Fibroblast of lung (primary cell): ENCODE measurements around the gene RCN1. TPM values are rescaled to one million over a fixed set of nuclear protein-coding genes. Genes with fewer than 3 reads are reported as not detected.
"Not testable (repeated sequence)": the region's sequence is repeated elsewhere in the genome, so short reads cannot be mapped to it uniquely, and the experiment has no call there.

Experiments used
- DNase-seq, 2 donors: peaks; one replicate each; pipeline versions ENCODE4 v3.0.0 to v3.0.0-alpha.2; 2010; ENCODE audit warnings: low read depth in 2 of 2
- H2AFZ ChIP-seq: 2 replicates; pipeline ENCODE4 v1.5.1; 2012; ENCODE audit warnings: low read length, control low read depth, inconsistent platforms
- H3K27ac ChIP-seq: 2 replicates; pipeline ENCODE4 v1.5.1; 2011; ENCODE audit warnings: low read length, control low read depth; ENCODE audit not compliant: insufficient read depth
- H3K27me3 ChIP-seq: 2 replicates; pipeline ENCODE4 v1.5.1; 2011; ENCODE audit warnings: mild to moderate bottlenecking, low read length; ENCODE audit not compliant: control insufficient read depth, insufficient read depth
- H3K36me3 ChIP-seq: 2 replicates; pipeline ENCODE4 v1.5.1; 2011; ENCODE audit warnings: low read length; ENCODE audit not compliant: control insufficient read depth, insufficient read depth
- H3K4me1 ChIP-seq: 2 replicates; pipeline ENCODE4 v1.5.1; 2011; ENCODE audit warnings: low read length; ENCODE audit not compliant: control insufficient read depth, insufficient read depth; ENCODE audit errors: extremely low read depth
- H3K4me2 ChIP-seq: 2 replicates; pipeline ENCODE4 v1.5.1; 2011; ENCODE audit warnings: low read length, control low read depth; ENCODE audit not compliant: insufficient read depth; ENCODE audit errors: extremely low read depth
- H3K4me3 ChIP-seq, 4 experiments: fragments of 200-600 bp in 1 of 4; sonication (generic) in 1 of 4; replicated peaks in 1 of 4; 2 replicates each; pipeline ENCODE4 v1.5.1; 2011 to 2016; ENCODE audit warnings: low read length in 4 of 4, low read depth in 3 of 4, mild to moderate bottlenecking in 3 of 4, control low read depth in 2 of 4, inconsistent platforms in 1 of 4, mixed read lengths in 1 of 4; ENCODE audit not compliant: insufficient read depth in 1 of 4; ENCODE audit errors: control extremely low read depth in 1 of 4
- H3K79me2 ChIP-seq: 2 replicates; pipeline ENCODE4 v1.5.1; 2012; ENCODE audit warnings: mild to moderate bottlenecking, low read length, inconsistent platforms; ENCODE audit not compliant: control insufficient read depth, insufficient read depth
- H3K9ac ChIP-seq: 2 replicates; pipeline ENCODE4 v1.5.1; 2011; ENCODE audit warnings: mild to moderate bottlenecking, low read length, control low read depth; ENCODE audit not compliant: insufficient read depth
- H3K9me3 ChIP-seq: 2 replicates; pipeline ENCODE4 v1.5.1; 2012; ENCODE audit warnings: low read depth, low read length; ENCODE audit not compliant: control insufficient read depth, insufficient read depth
- H4K20me1 ChIP-seq: 2 replicates; pipeline ENCODE4 v1.5.1; 2011; ENCODE audit warnings: low read length; ENCODE audit not compliant: control insufficient read depth, insufficient read depth; ENCODE audit errors: extremely low read depth
- CTCF ChIP-seq, 2 donors: IDR thresholded peaks in 1 of 2; conservative IDR thresholded peaks in 1 of 2; 1 replicate in 1 of 2; 2 replicates in 1 of 2; pipeline ENCODE4 v1.5.1; 2011 to 2012; ENCODE audit warnings: low read length in 2 of 2, control low read depth in 1 of 2, inconsistent platforms in 1 of 2, low read depth in 1 of 2, mild to moderate bottlenecking in 1 of 2
- EZH2 ChIP-seq: IDR thresholded peaks from 2 replicates; pipeline ENCODE4 v1.5.1; 2012; ENCODE audit warnings: low read length, control low read depth, mild to moderate bottlenecking; ENCODE audit errors: missing control alignments
- polyA plus RNA-seq, 2 donors: library from polyadenylated mRNA; depleted of rRNA in 1 of 2; stranded (reverse) in 1 of 2; unstranded in 1 of 2; fragments of >200 nt; gene quantifications; 2 replicates each; pipeline ENCODE4 v1.2.1, GENCODE V29; 2011 to 2012; ENCODE audit warnings: missing spikeins in 1 of 2
- total RNA-seq: library from RNA; depleted of rRNA; stranded (reverse); fragments of >200 nt; gene quantifications from 2 replicates; pipeline ENCODE4 v1.2.1, GENCODE V29; 2014

The RCN1 gene
- total and polyA plus RNA-seq, 2 donors (not counting 1 experiment from before 2014, with no cell fraction given), result 371 to 436 TPM

- Histone ChIP-seq H3K79me2 (no peaks in the 10 kb centered on the region), H3K27me3 (no peaks in the 10 kb centered on the region), H2AFZ (no peak overlapping the region), H3K4me1 (peaks cover 3% of the 10 kb centered on the region), H4K20me1 (no peaks in the 10 kb centered on the region), H3K4me3 (no peak overlapping the region), H3K27ac (no peak overlapping the region), H3K4me2 (no peak overlapping the region), H3K9ac (no peak overlapping the region), H3K36me3 (no peaks in the 10 kb centered on the region), H3K9me3 (no peaks in the 10 kb centered on the region)
- no peak for DNase-seq
- no peak for TF ChIP-seq EZH2
- peak in 1 of 2 donors; percentile 5 for TF ChIP-seq CTCF (conservative IDR thresholded peaks at IDR 0.05 in 1 of 2, IDR thresholded peaks at IDR 0.05 in 1 of 2; ENCODE audit: low read depth in 1 of 2, low read length in 2 of 2)
These were observed 24.6 kb downstream of the RCN1 start for GRCh38 chr11:32115446-32115845.

GRCh38 chr11:32116668-32117067, 25.8 kb downstream of the RCN1 start:
- H3K4me3 ChIP-seq, result no peak overlapping the region
- H4K20me1 ChIP-seq, result no peaks in the 10 kb centered on the region
- no peak overlapping the region for H3K4me2 ChIP-seq
- H3K9me3 ChIP-seq, result no peaks in the 10 kb centered on the region
- no peaks in the 10 kb centered on the region for H3K36me3 ChIP-seq
- no peak overlapping the region for H3K9ac ChIP-seq
- H3K27me3 ChIP-seq, result no peaks in the 10 kb centered on the region
- peak in 1 of 2 donors; percentile 21 for DNase-seq
- no peaks in the 10 kb centered on the region for H3K79me2 ChIP-seq
- peaks cover 3% of the 10 kb centered on the region for H3K4me1 ChIP-seq
- no peak overlapping the region for H2AFZ ChIP-seq
- no peak for TF ChIP-seq CTCF (conservative IDR thresholded peaks at IDR 0.05 in 1 of 2, IDR thresholded peaks at IDR 0.05 in 1 of 2; ENCODE audit: low read depth in 1 of 2, low read length in 2 of 2)
- TF ChIP-seq EZH2, result no peak
- H3K27ac ChIP-seq, result no peak overlapping the region

GRCh38 chr11:32118025-32118974, 27.4 kb downstream of the RCN1 start:
- peaks cover 3% of the 10 kb centered on the region for H3K4me1 ChIP-seq
- H3K27me3 ChIP-seq, result no peaks in the 10 kb centered on the region
- H3K79me2 ChIP-seq, result no peaks in the 10 kb centered on the region
- no peak overlapping the region for H2AFZ ChIP-seq
- no peaks in the 10 kb centered on the region for H3K9me3 ChIP-seq
- TF ChIP-seq EZH2 (no peak), CTCF (conservative IDR thresholded peaks at IDR 0.05 in 1 of 2, IDR thresholded peaks at IDR 0.05 in 1 of 2; ENCODE audit: low read depth in 1 of 2, low read length in 2 of 2) (no peak)
- no peak overlapping the region for H3K27ac ChIP-seq
- no peaks in the 10 kb centered on the region for H3K36me3 ChIP-seq
- no peaks in the 10 kb centered on the region for H4K20me1 ChIP-seq
- H3K4me3 ChIP-seq, result no peak overlapping the region
- H3K4me2 ChIP-seq, result no peak overlapping the region
- no peak overlapping the region for H3K9ac ChIP-seq
- DNase-seq, result peak; percentile 66 to 79

GRCh38 chr11:32119139-32119538, 28.3 kb downstream of the RCN1 start:
- H3K27me3 ChIP-seq, DNase-seq, H3K4me3 ChIP-seq, H3K4me1 ChIP-seq, H3K4me2 ChIP-seq, H3K9me3 ChIP-seq, H3K27ac ChIP-seq, H2AFZ ChIP-seq, H3K79me2 ChIP-seq, H3K9ac ChIP-seq, H4K20me1 ChIP-seq, H3K36me3 ChIP-seq: not testable (repeated sequence)
